H1 (cell line): ENCODE measurements around the gene FHDC1. TPM values are rescaled to one million over a fixed set of nuclear protein-coding genes. Genes with fewer than 3 reads are reported as not detected.
A peak's percentile ranks its signal among the peaks of the same experiment; 100 is the strongest.
"Not testable (repeated sequence)": the region's sequence is repeated elsewhere in the genome, so short reads cannot be mapped to it uniquely, and the experiment has no call there.

ENCODE experiments used
- CTCF ChIA-PET: fragments of 300-600 bp; sonication (Branson Sonifier 250); formaldehyde crosslinking; loops from one replicate; lab custom pipeline; 2021; ENCODE audit not compliant: partially characterized antibody; lab: Charles Lee
- POLR2A ChIA-PET: fragments of 300-600 bp; sonication (Branson Sonifier 250); formaldehyde crosslinking; loops from one replicate; lab custom pipeline; 2021; ENCODE audit warnings: inconsistent platforms; ENCODE audit not compliant: partially characterized antibody; lab: Charles Lee
- DNase-seq, 2 experiments: peaks; one replicate each; pipeline versions ENCODE4 v3.0.0 to v3.0.0-alpha.2; 2010 to 2022; ENCODE audit warnings: low spot score in 2 of 2, low read depth in 1 of 2, mixed read lengths in 1 of 2
- FAIRE-seq: peaks from 2 replicates; lab custom pipeline; 2011; peaks lifted over from hg19 to GRCh38; lab: Jason Lieb, UNC
- H2AFZ ChIP-seq: 2 replicates; pipeline ENCODE4 v1.8.1; 2012; ENCODE audit warnings: low read length, inconsistent platforms
- H2AK5ac ChIP-seq: 2 replicates; pipeline ENCODE4 v1.6.1; 2013; ENCODE audit warnings: low read depth, low read length
- H2BK120ac ChIP-seq: replicated peaks from 2 replicates; pipeline ENCODE3; 2013; ENCODE audit warnings: low read depth, low read length, inconsistent platforms
- H2BK12ac ChIP-seq: 2 replicates; pipeline ENCODE4 v1.6.1; 2013; ENCODE audit warnings: low read depth, low read length
- H2BK15ac ChIP-seq: 2 replicates; pipeline ENCODE4 v1.6.1; 2013; ENCODE audit warnings: low read length
- H2BK20ac ChIP-seq: 2 replicates; pipeline ENCODE4 v1.6.1; 2013; ENCODE audit warnings: low read length
- H2BK5ac ChIP-seq: 2 replicates; pipeline ENCODE4 v1.6.1; 2013; ENCODE audit warnings: low read depth, low read length
- H3K14ac ChIP-seq: 2 replicates; pipeline ENCODE4 v1.6.1; 2013; ENCODE audit warnings: inconsistent platforms; ENCODE audit not compliant: insufficient read length
- H3K18ac ChIP-seq: 2 replicates; pipeline ENCODE4 v1.6.1; 2013; ENCODE audit warnings: low read length; ENCODE audit errors: extremely low read depth
- H3K23ac ChIP-seq: 2 replicates; pipeline ENCODE4 v1.6.1; 2013; ENCODE audit warnings: inconsistent platforms; ENCODE audit not compliant: insufficient read length
- H3K23me2 ChIP-seq: 2 replicates; pipeline ENCODE4 v1.6.1; 2013; ENCODE audit warnings: low read depth, low read length
- H3K27ac ChIP-seq: 2 replicates; pipeline ENCODE4 v1.6.1; 2011; ENCODE audit warnings: low read depth, low read length, inconsistent platforms
- H3K27me3 ChIP-seq, 4 experiments: replicated peaks in 1 of 4; 1 replicate in 1 of 4; 2 replicates in 3 of 4; pipeline versions ENCODE4 v1.6.1 to v1.8.1; 2011 to 2013; ENCODE audit warnings: low read length in 3 of 4, mild to moderate bottlenecking in 3 of 4, inconsistent platforms in 2 of 4, mixed read lengths in 2 of 4, moderate library complexity in 1 of 4; ENCODE audit not compliant: control insufficient read depth in 3 of 4, insufficient read depth in 3 of 4; ENCODE audit errors: extremely low read depth in 1 of 4
- H3K36me3 ChIP-seq, 4 experiments: 2 replicates each; pipeline versions ENCODE4 v1.6.1 to v1.8.1; 2011 to 2013; ENCODE audit warnings: mild to moderate bottlenecking in 4 of 4, low read length in 3 of 4, moderate library complexity in 2 of 4, control low read depth in 1 of 4, inconsistent platforms in 1 of 4; ENCODE audit not compliant: insufficient read depth in 4 of 4, control insufficient read depth in 2 of 4
- H3K4ac ChIP-seq: replicated peaks from 2 replicates; pipeline ENCODE3; 2013; ENCODE audit warnings: low read length, low read depth, mixed read lengths, inconsistent platforms; ENCODE audit not compliant: insufficient read length
- H3K4me1 ChIP-seq, 4 experiments: replicated peaks in 1 of 4; 1 replicate in 1 of 4; 2 replicates in 3 of 4; pipeline versions ENCODE4 v1.6.1 to v1.8.1; 2011 to 2013; ENCODE audit warnings: low read length in 3 of 4, inconsistent platforms in 2 of 4, mixed read lengths in 1 of 4; ENCODE audit not compliant: insufficient read depth in 4 of 4, control insufficient read depth in 3 of 4
- H3K4me2 ChIP-seq, 2 experiments: 2 replicates each; pipeline versions ENCODE4 v1.6.1 to v1.8.1; 2011 to 2013; ENCODE audit warnings: low read depth in 2 of 2, low read length in 2 of 2, control low read depth in 1 of 2, inconsistent platforms in 1 of 2, mild to moderate bottlenecking in 1 of 2; ENCODE audit not compliant: insufficient read depth in 1 of 2
- H3K4me3 ChIP-seq, 4 experiments: fragments of 200-600, 300-600 bp in 1 of 4; sonication (generic), shearing (Covaris generic), sonication (Bioruptor Twin) in 1 of 4; 2 replicates each; pipeline versions ENCODE4 v1.5.1 to v1.8.1; 2011 to 2016; ENCODE audit warnings: low read length in 4 of 4, low read depth in 3 of 4, control low read depth in 2 of 4, inconsistent platforms in 2 of 4, mild to moderate bottlenecking in 2 of 4, mixed read lengths in 1 of 4, moderate library complexity in 1 of 4; ENCODE audit not compliant: insufficient read depth in 2 of 4; ENCODE audit errors: extremely low read depth in 1 of 4
- H3K56ac ChIP-seq: replicated peaks from 2 replicates; pipeline ENCODE3; 2013; ENCODE audit warnings: low read depth, mild to moderate bottlenecking, mixed read lengths, low read length, inconsistent platforms; ENCODE audit not compliant: insufficient read length
- H3K79me1 ChIP-seq: 2 replicates; pipeline ENCODE4 v1.6.1; 2013; ENCODE audit warnings: low read depth, low read length, control low read depth
- H3K79me2 ChIP-seq, 2 experiments: 2 replicates each; pipeline versions ENCODE4 v1.6.1 to v1.8.1; 2012 to 2013; ENCODE audit warnings: low read length in 2 of 2, mild to moderate bottlenecking in 2 of 2, inconsistent platforms in 1 of 2; ENCODE audit not compliant: insufficient read depth in 2 of 2, control insufficient read depth in 1 of 2
- H3K9ac ChIP-seq, 4 experiments: replicated peaks in 1 of 4; 1 replicate in 1 of 4; 2 replicates in 3 of 4; pipeline versions ENCODE4 v1.6.1 to v1.8.1; 2011 to 2013; ENCODE audit warnings: low read depth in 3 of 4, low read length in 3 of 4, control low read depth in 2 of 4, mild to moderate bottlenecking in 2 of 4, moderate library complexity in 2 of 4, inconsistent platforms in 1 of 4; ENCODE audit errors: extremely low read depth in 1 of 4
- H3K9me3 ChIP-seq, 2 experiments: 2 replicates each; pipeline versions ENCODE4 v1.6.1 to v1.8.1; 2012 to 2013; ENCODE audit warnings: mild to moderate bottlenecking in 2 of 2, moderate library complexity in 2 of 2, control low read depth in 1 of 2, inconsistent platforms in 1 of 2, low read depth in 1 of 2, low read length in 1 of 2, mixed read lengths in 1 of 2; ENCODE audit not compliant: insufficient read depth in 2 of 2
- H4K20me1 ChIP-seq, 2 experiments: replicated peaks in 1 of 2; 2 replicates each; pipeline versions ENCODE3 to v1.8.1; 2011 to 2013; ENCODE audit warnings: inconsistent platforms in 2 of 2, low read length in 2 of 2, mild to moderate bottlenecking in 1 of 2; ENCODE audit not compliant: insufficient read depth in 2 of 2, control insufficient read depth in 1 of 2
- H4K5ac ChIP-seq: 2 replicates; pipeline ENCODE4 v1.6.1; 2013; ENCODE audit warnings: low read length, low read depth, mixed read lengths, inconsistent platforms; ENCODE audit not compliant: insufficient read length
- H4K8ac ChIP-seq: 2 replicates; pipeline ENCODE4 v1.8.0; 2013; ENCODE audit warnings: mild to moderate bottlenecking, moderate library complexity, low read length, inconsistent platforms; ENCODE audit not compliant: insufficient read depth; ENCODE audit errors: extremely low read depth
- H4K91ac ChIP-seq: replicated peaks from 2 replicates; pipeline ENCODE3; 2013; ENCODE audit warnings: low read length, mixed read lengths, inconsistent platforms; ENCODE audit not compliant: insufficient read length
- BACH1 ChIP-seq: IDR thresholded peaks from 2 replicates; pipeline ENCODE4 v1.6.1; 2012; ENCODE audit warnings: low read length, improper control_type of control experiment
- MAFK ChIP-seq: IDR thresholded peaks from 2 replicates; pipeline ENCODE4 v1.6.1; 2012; ENCODE audit warnings: low read depth, mild to moderate bottlenecking, improper control_type of control experiment, low read length
- WGBS, 2 experiments: shearing (Covaris generic) in 1 of 2; methylation state at CpG; one replicate each; pipeline versions ENCODE4 v1.1.6 to v1.1.7; 2013 to 2015; ENCODE audit warnings: low lambda C conversion rate in 2 of 2, mixed read lengths in 2 of 2, inconsistent platforms in 1 of 2, low coverage in 1 of 2, missing lambda C conversion rate in 1 of 2; ENCODE audit not compliant: insufficient replicate concordance in 2 of 2, insufficient coverage in 1 of 2, insufficient read length in 1 of 2; ENCODE audit errors: extremely low coverage in 1 of 2, missing lambda C conversion rate in 1 of 2; 5-methylcytosine and 5-hydroxymethylcytosine counted together
- polyA plus RNA-seq, 7 experiments: library from polyadenylated mRNA; depleted of rRNA in 3 of 7; stranded (reverse) in 5 of 7; unstranded in 2 of 7; fragments of >200 nt in 5 of 7; fragments of 200-250 nt in 2 of 7; gene quantifications; 1 replicate in 5 of 7; 2 replicates in 1 of 7; 4 replicates in 1 of 7; pipeline versions ENCODE4 v1.2.1 to v1.2.3, GENCODE V29; 2011 to 2013; ENCODE audit warnings: missing spikeins in 2 of 7, mixed read lengths in 2 of 7
- total RNA-seq: library from RNA; stranded (reverse); fragmentation: NEBNext Ultra II Directional; extraction: Animal tissue kit (Norgen Biotek cat#: 25700); gene quantifications from 2 replicates; pipeline ENCODE4 v1.2.1, GENCODE V29; 2021

The FHDC1 gene
- total and polyA plus RNA-seq, 2 of the 8 experiments (the other 6 are each of a cell fraction or from before 2014, with no cell fraction given), result 6.4 to 28.6 TPM

- DNase-seq, H3K79me2 ChIP-seq, H3K23me2 ChIP-seq, H3K4me1 ChIP-seq, H3K9me3 ChIP-seq, POLR2A ChIA-PET, H4K5ac ChIP-seq, H2AFZ ChIP-seq, H3K4me2 ChIP-seq, H3K23ac ChIP-seq, H3K18ac ChIP-seq, H3K56ac ChIP-seq, H2BK15ac ChIP-seq, H3K27ac ChIP-seq, H2BK120ac ChIP-seq, H3K36me3 ChIP-seq, H3K9ac ChIP-seq, H2BK5ac ChIP-seq, H2BK20ac ChIP-seq, FAIRE-seq, H3K4me3 ChIP-seq, H2AK5ac ChIP-seq, H3K4ac ChIP-seq, H4K8ac ChIP-seq, H3K14ac ChIP-seq, H4K20me1 ChIP-seq, H3K79me1 ChIP-seq: not testable (repeated sequence)
- CTCF ChIA-PET, result interaction anchor here (1.0 kb wide), 1 partner anchor 12 kb away, joined by 3 read pairs; no protein-coding TSS in a partner anchor
- peak; percentile 25; the same call in 1 of the 2 replicates for TF ChIP-seq BACH1
- peak; percentile 40; the same call in 1 of the 2 replicates for TF ChIP-seq MAFK
- TF ChIP-seq, all 59 proteins: peak for 2; not testable (repeated sequence) for 57
- 95% methylated on average over 6 of the region's 6 CpGs; no CpG with 5 or more reads in 1 of the 2 experiments for WGBS, 2 experiments
- not testable (repeated sequence) for H2BK12ac ChIP-seq, H3K27me3 ChIP-seq, H4K91ac ChIP-seq
Measured at GRCh38 chr4:152898133-152898532, 38.0 kb upstream of the FHDC1 start.
